ENCODE data around the gene SNTG2. TPM values are rescaled to one million over a fixed set of nuclear protein-coding genes. Genes with fewer than 3 reads are reported as not detected.

Gene SNTG2
- total RNA-seq, 1 experiment from 2014 or later, result not detected

GRCh38 chr2:1002350-1002749, 51.7 kb downstream of the SNTG2 start:
- intact Hi-C loops (cut with micrococcal nuclease; ENCODE audit: unreplicated experiment), result no loop called here

DNA sequence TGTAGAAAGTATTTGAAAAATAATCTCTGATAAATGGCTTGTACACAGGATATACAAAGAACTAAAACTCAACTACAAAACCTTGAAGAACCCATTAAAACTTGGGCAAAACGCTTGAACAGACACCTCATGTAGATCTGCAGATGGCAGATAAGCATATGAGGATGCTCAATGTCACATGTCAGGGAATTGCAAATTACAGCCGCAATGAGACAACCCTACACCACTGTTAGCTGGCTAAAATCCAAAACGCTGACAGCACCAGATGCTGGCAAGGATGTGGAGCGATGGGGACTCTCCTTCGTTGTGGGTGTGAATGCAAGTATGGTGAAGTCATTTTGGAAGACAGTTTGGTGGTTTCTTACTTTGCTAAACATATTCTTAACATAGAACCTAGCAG, 53.7 kb downstream of the SNTG2 start:
- H3K9me3 Mint-ChIP-seq (ENCODE audit: unreplicated experiment), result no peaks in the 10 kb centered on the region
- intact Hi-C loops (cut with micrococcal nuclease; ENCODE audit: unreplicated experiment), result no loop called here
- no peaks in the 10 kb centered on the region; the same call in 1 of the 2 replicates for H3K9me3 ChIP-seq
- no peak for TF ChIP-seq CTCF (IDR thresholded peaks at IDR 0.05; ENCODE audit: insufficient read depth in 1 of 2, low read depth in 1 of 2, low read length in 1 of 2, severe bottlenecking in 1 of 2, unreplicated experiment in 1 of 2)
- H3K36me3 Mint-ChIP-seq (ENCODE audit: insufficient read depth, unreplicated experiment), result no peaks in the 10 kb centered on the region
- no peak overlapping the region for H3K27ac Mint-ChIP-seq (ENCODE audit: unreplicated experiment)
- ChIA-PET POLR2A (no interaction called here), CTCF (no interaction called here)
- no peaks in the 10 kb centered on the region for H3K4me1 ChIP-seq
- no peaks in the 10 kb centered on the region for H3K27me3 ChIP-seq (replicated peaks; ENCODE audit: control insufficient read depth, insufficient read depth, low read length)
- no peak overlapping the region for H3K4me3 Mint-ChIP-seq (ENCODE audit: unreplicated experiment)
- DNase-seq, result no peak
- H3K4me1 Mint-ChIP-seq (ENCODE audit: low read depth, unreplicated experiment), result no peaks in the 10 kb centered on the region
- no peaks in the 10 kb centered on the region for H3K27me3 Mint-ChIP-seq (ENCODE audit: insufficient read depth, unreplicated experiment)
- H3K36me3 ChIP-seq (ENCODE audit: control insufficient read depth, insufficient read depth, low read length), result no peaks in the 10 kb centered on the region
- H3K4me3 ChIP-seq (ENCODE audit: low read depth, low read length), result no peak overlapping the region
- no TSS peak for BruUV-seq (replicated peaks)

More at GRCh38 chr2:1002350-1002749, 51.7 kb downstream of the SNTG2 start:
- Mint-ChIP-seq H3K4me3 (ENCODE audit: unreplicated experiment) (no peak overlapping the region), H3K4me1 (ENCODE audit: low read depth, unreplicated experiment) (no peaks in the 10 kb centered on the region), H3K27ac (ENCODE audit: unreplicated experiment) (no peak overlapping the region), H3K27me3 (ENCODE audit: insufficient read depth, unreplicated experiment) (no peaks in the 10 kb centered on the region), H3K36me3 (ENCODE audit: insufficient read depth, unreplicated experiment) (no peaks in the 10 kb centered on the region), H3K9me3 (ENCODE audit: unreplicated experiment) (no peaks in the 10 kb centered on the region)
- CTCF ChIA-PET, result no interaction called here
- H3K4me1 ChIP-seq, result no peaks in the 10 kb centered on the region
- no peaks in the 10 kb centered on the region for H3K36me3 ChIP-seq (ENCODE audit: control insufficient read depth, insufficient read depth, low read length)
- no peak for TF ChIP-seq CTCF (IDR thresholded peaks at IDR 0.05; ENCODE audit: insufficient read depth in 1 of 2, low read depth in 1 of 2, low read length in 1 of 2, severe bottlenecking in 1 of 2, unreplicated experiment in 1 of 2)
- no peaks in the 10 kb centered on the region for H3K27me3 ChIP-seq (replicated peaks; ENCODE audit: control insufficient read depth, insufficient read depth, low read length)
- H3K9me3 ChIP-seq, result no peaks in the 10 kb centered on the region; the same call in 1 of the 2 replicates
- no peak for DNase-seq
- POLR2A ChIA-PET, result no interaction called here
- no peak overlapping the region for H3K4me3 ChIP-seq (ENCODE audit: low read depth, low read length)
- BruUV-seq (replicated peaks), result no TSS peak

- Histone ChIP-seq H3K27me3 (replicated peaks; ENCODE audit: control insufficient read depth, insufficient read depth, low read length) (no peaks in the 10 kb centered on the region), H3K36me3 (ENCODE audit: control insufficient read depth, insufficient read depth, low read length) (no peaks in the 10 kb centered on the region), H3K9me3 (no peaks in the 10 kb centered on the region), H3K4me1 (no peaks in the 10 kb centered on the region), H3K4me3 (ENCODE audit: low read depth, low read length) (no peak overlapping the region)
- DNase-seq, result no peak
- Mint-ChIP-seq H3K27me3 (ENCODE audit: insufficient read depth, unreplicated experiment) (peaks cover 4% of the 10 kb centered on the region), H3K4me3 (ENCODE audit: unreplicated experiment) (no peak overlapping the region), H3K36me3 (ENCODE audit: insufficient read depth, unreplicated experiment) (no peaks in the 10 kb centered on the region), H3K27ac (ENCODE audit: unreplicated experiment) (no peak overlapping the region), H3K4me1 (ENCODE audit: low read depth, unreplicated experiment) (no peaks in the 10 kb centered on the region), H3K9me3 (ENCODE audit: unreplicated experiment) (no peaks in the 10 kb centered on the region)
- no peak for TF ChIP-seq CTCF (IDR thresholded peaks at IDR 0.05; ENCODE audit: insufficient read depth in 1 of 2, low read depth in 1 of 2, low read length in 1 of 2, severe bottlenecking in 1 of 2, unreplicated experiment in 1 of 2)
- ChIA-PET CTCF (no interaction called here), POLR2A (no interaction called here)
- intact Hi-C loops (cut with micrococcal nuclease; ENCODE audit: unreplicated experiment), result no loop called here
- no TSS peak for BruUV-seq (replicated peaks)
Observed at GRCh38 chr2:1010415-1010930, 59.8 kb downstream of the SNTG2 start.
